PFSK-1 (cell line): Measurements from ENCODE around the gene LRRIQ1.

ENCODE experiments used
- FOXP2 ChIP-seq: optimal IDR thresholded peaks from 2 replicates; pipeline ENCODE3; 2011; ENCODE audit warnings: borderline replicate concordance, control low read depth, inconsistent platforms; ENCODE audit not compliant: insufficient read depth; ENCODE audit errors: extremely low read length, extremely low read depth
- POLR2AphosphoS5 ChIP-seq: IDR thresholded peaks from 2 replicates; pipeline ENCODE4 v1.6.1; 2012; ENCODE audit warnings: low read depth, mild to moderate bottlenecking, control low read depth, low read length, moderate library complexity
- SIN3A ChIP-seq: IDR thresholded peaks from 2 replicates; pipeline ENCODE4 v1.6.1; 2012; ENCODE audit warnings: mild to moderate bottlenecking, low read length, moderate library complexity, borderline replicate concordance; ENCODE audit not compliant: insufficient read depth
- TAF1 ChIP-seq: IDR thresholded peaks from 2 replicates; pipeline ENCODE4 v1.6.1; 2012; ENCODE audit warnings: low read length, control low read depth, borderline replicate concordance; ENCODE audit not compliant: insufficient read depth
- TF ChIP-seq, protein P1 (sequence below), 2 experiments: IDR thresholded peaks; 2 replicates each; pipeline versions ENCODE4 v1.6.1 to v1.8.0; 2011 to 2012; ENCODE audit warnings: low read depth in 2 of 2, low read length in 2 of 2, control low read depth in 1 of 2, inconsistent platforms in 1 of 2, mild to moderate bottlenecking in 1 of 2, moderate library complexity in 1 of 2; ENCODE audit not compliant: insufficient read depth in 1 of 2

LRRIQ1 gene

GRCh38 chr12:85058339-85058738 is 22.2 kb downstream of the LRRIQ1 start:
- TF ChIP-seq SIN3A (no peak), FOXP2 (no peak), POLR2AphosphoS5 (no peak), TAF1 (no peak)
- TF ChIP-seq, protein P1, sequence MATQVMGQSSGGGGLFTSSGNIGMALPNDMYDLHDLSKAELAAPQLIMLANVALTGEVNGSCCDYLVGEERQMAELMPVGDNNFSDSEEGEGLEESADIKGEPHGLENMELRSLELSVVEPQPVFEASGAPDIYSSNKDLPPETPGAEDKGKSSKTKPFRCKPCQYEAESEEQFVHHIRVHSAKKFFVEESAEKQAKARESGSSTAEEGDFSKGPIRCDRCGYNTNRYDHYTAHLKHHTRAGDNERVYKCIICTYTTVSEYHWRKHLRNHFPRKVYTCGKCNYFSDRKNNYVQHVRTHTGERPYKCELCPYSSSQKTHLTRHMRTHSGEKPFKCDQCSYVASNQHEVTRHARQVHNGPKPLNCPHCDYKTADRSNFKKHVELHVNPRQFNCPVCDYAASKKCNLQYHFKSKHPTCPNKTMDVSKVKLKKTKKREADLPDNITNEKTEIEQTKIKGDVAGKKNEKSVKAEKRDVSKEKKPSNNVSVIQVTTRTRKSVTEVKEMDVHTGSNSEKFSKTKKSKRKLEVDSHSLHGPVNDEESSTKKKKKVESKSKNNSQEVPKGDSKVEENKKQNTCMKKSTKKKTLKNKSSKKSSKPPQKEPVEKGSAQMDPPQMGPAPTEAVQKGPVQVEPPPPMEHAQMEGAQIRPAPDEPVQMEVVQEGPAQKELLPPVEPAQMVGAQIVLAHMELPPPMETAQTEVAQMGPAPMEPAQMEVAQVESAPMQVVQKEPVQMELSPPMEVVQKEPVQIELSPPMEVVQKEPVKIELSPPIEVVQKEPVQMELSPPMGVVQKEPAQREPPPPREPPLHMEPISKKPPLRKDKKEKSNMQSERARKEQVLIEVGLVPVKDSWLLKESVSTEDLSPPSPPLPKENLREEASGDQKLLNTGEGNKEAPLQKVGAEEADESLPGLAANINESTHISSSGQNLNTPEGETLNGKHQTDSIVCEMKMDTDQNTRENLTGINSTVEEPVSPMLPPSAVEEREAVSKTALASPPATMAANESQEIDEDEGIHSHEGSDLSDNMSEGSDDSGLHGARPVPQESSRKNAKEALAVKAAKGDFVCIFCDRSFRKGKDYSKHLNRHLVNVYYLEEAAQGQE (IDR thresholded peaks at IDR 0.05; ENCODE audit: insufficient read depth in 1 of 2, low read depth in 2 of 2, low read length in 2 of 2): no peak

- no peak for TF ChIP-seq FOXP2
- no peak for TF ChIP-seq POLR2AphosphoS5
- no peak for TF ChIP-seq SIN3A
- TF ChIP-seq, protein P1 (IDR thresholded peaks at IDR 0.05; ENCODE audit: insufficient read depth in 1 of 2, low read depth in 2 of 2, low read length in 2 of 2): no peak
- TF ChIP-seq TAF1: no peak
Observed at GRCh38 chr12:85059594-85059993, 23.4 kb downstream of the LRRIQ1 start.

DNA sequence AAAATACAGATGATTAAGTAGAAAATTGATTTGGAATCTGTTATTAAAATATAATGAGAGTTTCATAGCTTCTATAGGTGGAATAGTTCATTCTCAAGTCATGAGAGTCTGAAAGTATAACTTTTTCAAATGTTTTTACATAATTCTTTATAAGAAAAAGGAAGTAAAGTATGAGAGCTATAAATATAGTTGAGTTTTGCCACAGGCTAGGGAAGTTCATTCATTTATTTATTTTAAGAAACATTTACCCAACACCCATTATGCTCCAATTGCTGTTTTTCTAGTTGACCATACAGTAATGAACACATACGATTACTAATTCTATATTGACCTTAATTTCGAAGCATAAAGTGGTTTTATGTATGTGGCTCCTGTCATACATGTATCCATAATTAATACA is 24.8 kb downstream of the LRRIQ1 start:
- TF ChIP-seq FOXP2 (no peak), POLR2AphosphoS5 (no peak), TAF1 (no peak), SIN3A (no peak)
- TF ChIP-seq, protein P1 (IDR thresholded peaks at IDR 0.05; ENCODE audit: insufficient read depth in 1 of 2, low read depth in 2 of 2, low read length in 2 of 2): no peak

DNA sequence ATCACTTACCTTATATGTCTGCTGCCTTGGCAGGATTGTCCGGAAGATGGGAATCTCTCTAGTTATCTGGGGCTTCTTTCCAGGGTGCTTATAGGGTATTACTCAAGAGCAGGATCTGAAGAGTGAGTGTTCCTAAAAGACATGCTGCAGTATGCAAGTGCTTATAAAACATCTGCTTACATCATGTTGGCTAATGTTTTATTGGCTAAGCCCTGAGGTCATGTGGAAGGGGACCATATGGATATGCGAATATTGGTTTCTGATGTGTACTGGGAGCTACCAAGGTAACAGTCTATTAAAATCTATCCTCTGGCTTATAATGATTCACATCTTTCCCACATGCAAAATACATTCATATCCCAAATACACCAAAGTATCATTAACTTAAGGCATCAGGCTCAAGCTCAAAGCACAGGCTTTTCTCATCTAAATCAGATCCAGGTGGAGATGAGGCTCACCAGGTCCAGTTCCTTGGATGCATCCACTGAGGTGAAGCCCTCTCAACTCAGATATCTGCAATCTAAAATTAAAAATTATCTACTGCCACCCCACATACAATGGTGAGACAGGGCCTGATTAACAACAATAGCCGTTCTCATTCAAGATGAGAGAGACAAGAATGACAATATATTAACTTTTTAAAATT is 29.8 kb downstream of the LRRIQ1 start:
- TF ChIP-seq POLR2AphosphoS5 (no peak), FOXP2 (no peak), TAF1 (no peak), SIN3A (no peak)
- TF ChIP-seq, protein P1 (IDR thresholded peaks at IDR 0.05; ENCODE audit: insufficient read depth in 1 of 2, low read depth in 2 of 2, low read length in 2 of 2): no peak
